HEK293 (cell line): ENCODE measurements around the gene PBX3.
A peak's percentile ranks its signal among the peaks of the same experiment; 100 is the strongest.

Experiments
- CTCF ChIA-PET: fragments of 350-600 bp; formaldehyde crosslinking; extraction: SDS; loops from one replicate; lab custom pipeline; 2021; ENCODE audit warnings: antibody characterized with exemption; lab: Yijun Ruan, JAX
- POLR2A ChIA-PET: fragments of 300-600 bp; formaldehyde crosslinking; extraction: SDS; loops from one replicate; lab custom pipeline; 2020; ENCODE audit warnings: antibody characterized with exemption, inconsistent platforms; lab: Yijun Ruan, JAX
- H3K27ac ChIP-seq: fragments of 200-500 bp; sonication (Bioruptor generic); 2 replicates; pipeline ENCODE4 v1.5.1; 2014; ENCODE audit warnings: low read depth, low read length, control low read depth, inconsistent platforms; ENCODE audit errors: extremely low read depth
- H3K36me3 ChIP-seq, 2 experiments: fragments of 200-500 bp in 1 of 2; sonication (Bioruptor generic) in 1 of 2; 1 replicate in 1 of 2; 2 replicates in 1 of 2; pipeline ENCODE4 v1.5.1; 2014 to 2017; ENCODE audit warnings: inconsistent platforms in 2 of 2, low read length in 2 of 2; ENCODE audit not compliant: control insufficient read depth in 2 of 2, insufficient read depth in 1 of 2
- H3K4me1 ChIP-seq: fragments of 200-500 bp; sonication (Bioruptor generic); 2 replicates; pipeline ENCODE4 v1.5.1; 2014; ENCODE audit warnings: mild to moderate bottlenecking, low read length, inconsistent platforms; ENCODE audit not compliant: control insufficient read depth, insufficient read depth
- H3K4me3 ChIP-seq: 2 replicates; pipeline ENCODE4 v1.5.1; 2011; ENCODE audit warnings: low read depth, mild to moderate bottlenecking, control low read depth, low read length, moderate library complexity
- H3K9me3 ChIP-seq: fragments of 200-500 bp; sonication (Bioruptor generic); 2 replicates; pipeline ENCODE4 v1.5.1; 2014; ENCODE audit warnings: low read depth, low read length, inconsistent platforms; ENCODE audit not compliant: control insufficient read depth, insufficient read depth
- EGR2 ChIP-seq: fragments of 450-650 bp; formaldehyde crosslinking; IDR thresholded peaks from 2 replicates; pipeline ENCODE4 v1.5.1; 2016; ENCODE audit warnings: low read depth, missing biosample characterization, missing genetic modification characterization
- ELK4 ChIP-seq: IDR thresholded peaks from 2 replicates; pipeline ENCODE4 v1.6.1; 2011; ENCODE audit warnings: mild to moderate bottlenecking, low read depth, low read length, borderline replicate concordance
- GLI2 ChIP-seq: fragments of 450-650 bp; formaldehyde crosslinking; IDR thresholded peaks from 2 replicates; pipeline ENCODE4; 2017; ENCODE audit warnings: missing biosample characterization, missing genetic modification characterization, low read depth, borderline replicate concordance
- HIC1 ChIP-seq: fragments of 450-650 bp; formaldehyde crosslinking; IDR thresholded peaks from 2 replicates; pipeline ENCODE4 v1.5.1; 2016; ENCODE audit warnings: missing biosample characterization, missing genetic modification characterization
- HOXA7 ChIP-seq: sonication (generic); formaldehyde crosslinking; IDR thresholded peaks from 2 replicates; pipeline ENCODE4 v1.8.1; 2022; ENCODE audit warnings: missing genetic modification reagents, borderline replicate concordance
- MEIS1 ChIP-seq: sonication (generic); formaldehyde crosslinking; IDR thresholded peaks from 2 replicates; pipeline ENCODE4 v1.8.1; 2022; ENCODE audit warnings: missing genetic modification reagents, mild to moderate bottlenecking, borderline replicate concordance
- SP2 ChIP-seq: fragments of 450-650 bp; formaldehyde crosslinking; IDR thresholded peaks from 2 replicates; pipeline ENCODE4 v1.5.1; 2016; ENCODE audit warnings: missing biosample characterization, missing genetic modification characterization
- TCF7L2 ChIP-seq: IDR thresholded peaks from 2 replicates; pipeline ENCODE4 v1.6.1; 2011; ENCODE audit warnings: low read depth, mild to moderate bottlenecking, inconsistent platforms, low read length, moderate library complexity, borderline replicate concordance
- ZBTB17 ChIP-seq: fragments of 450-650 bp; formaldehyde crosslinking; IDR thresholded peaks from 2 replicates; pipeline ENCODE4 v1.5.1; 2016; ENCODE audit warnings: missing biosample characterization, missing genetic modification characterization
- ZBTB48 ChIP-seq: fragments of 450-650 bp; formaldehyde crosslinking; IDR thresholded peaks from 2 replicates; pipeline ENCODE4 v1.5.1; 2016; ENCODE audit warnings: missing biosample characterization, missing genetic modification characterization
- ZNF114 ChIP-seq: fragments of 450-650 bp; formaldehyde crosslinking; IDR thresholded peaks from 2 replicates; pipeline ENCODE4 v1.5.0; 2017; ENCODE audit warnings: missing biosample characterization, missing genetic modification characterization
- ZNF146 ChIP-seq: fragments of 450-650 bp; formaldehyde crosslinking; IDR thresholded peaks from 2 replicates; pipeline ENCODE4 v1.5.1; 2016; ENCODE audit warnings: missing biosample characterization, missing genetic modification characterization
- ZNF169 ChIP-seq: fragments of 450-650 bp; formaldehyde crosslinking; IDR thresholded peaks from 2 replicates; pipeline ENCODE4 v1.5.1; 2016; ENCODE audit warnings: missing biosample characterization, missing genetic modification characterization
- ZNF2 ChIP-seq: fragments of 450-650 bp; formaldehyde crosslinking; IDR thresholded peaks from 2 replicates; pipeline ENCODE4 v1.5.1; 2016; ENCODE audit warnings: missing biosample characterization, missing genetic modification characterization
- ZNF202 ChIP-seq: fragments of 450-650 bp; formaldehyde crosslinking; IDR thresholded peaks from 2 replicates; pipeline ENCODE4 v1.5.1; 2016; ENCODE audit warnings: missing biosample characterization, missing genetic modification characterization, borderline replicate concordance
- ZNF211 ChIP-seq: fragments of 450-650 bp; formaldehyde crosslinking; IDR thresholded peaks from 2 replicates; pipeline ENCODE4 v1.5.1; 2016; ENCODE audit warnings: low read depth, missing biosample characterization, missing genetic modification characterization
- ZNF24 ChIP-seq: fragments of 450-650 bp; formaldehyde crosslinking; IDR thresholded peaks from 2 replicates; pipeline ENCODE4 v1.5.1; 2016; ENCODE audit warnings: missing biosample characterization, missing genetic modification characterization
- ZNF292 ChIP-seq: fragments of 450-650 bp; formaldehyde crosslinking; IDR thresholded peaks from 2 replicates; pipeline ENCODE4 v1.5.1; 2016; ENCODE audit warnings: low read depth, missing biosample characterization, missing genetic modification characterization, borderline replicate concordance
- ZNF37A ChIP-seq: fragments of 450-650 bp; IDR thresholded peaks from 2 replicates; pipeline ENCODE4 v1.5.1; 2018; ENCODE audit warnings: missing biosample characterization, missing genetic modification characterization
- ZNF433 ChIP-seq: fragments of 450-650 bp; formaldehyde crosslinking; IDR thresholded peaks from 2 replicates; pipeline ENCODE4 v1.5.1; 2016; ENCODE audit warnings: missing biosample characterization, missing genetic modification characterization, low read depth
- ZNF48 ChIP-seq: fragments of 450-650 bp; formaldehyde crosslinking; IDR thresholded peaks from 2 replicates; pipeline ENCODE4 v1.5.1; 2016; ENCODE audit warnings: missing biosample characterization, missing genetic modification characterization
- ZNF501 ChIP-seq: fragments of 450-650 bp; formaldehyde crosslinking; IDR thresholded peaks from 2 replicates; pipeline ENCODE4 v1.5.1; 2016; ENCODE audit warnings: missing biosample characterization, missing genetic modification characterization
- ZNF514 ChIP-seq: fragments of 450-650 bp; formaldehyde crosslinking; IDR thresholded peaks from 2 replicates; pipeline ENCODE4 v1.5.1; 2016; ENCODE audit warnings: missing biosample characterization, missing genetic modification characterization
- ZNF571 ChIP-seq: fragments of 450-650 bp; formaldehyde crosslinking; IDR thresholded peaks from 2 replicates; pipeline ENCODE4 v1.5.0; 2017; ENCODE audit warnings: missing biosample characterization, missing genetic modification characterization
- ZNF600 ChIP-seq: fragments of 450-650 bp; formaldehyde crosslinking; IDR thresholded peaks from 2 replicates; pipeline ENCODE4 v1.5.1; 2016; ENCODE audit warnings: missing biosample characterization, missing genetic modification characterization
- ZNF623 ChIP-seq: fragments of 450-650 bp; formaldehyde crosslinking; IDR thresholded peaks from 2 replicates; pipeline ENCODE4 v1.5.1; 2016; ENCODE audit warnings: missing biosample characterization, missing genetic modification characterization
- ZNF629 ChIP-seq: fragments of 450-650 bp; formaldehyde crosslinking; IDR thresholded peaks from 2 replicates; pipeline ENCODE4 v1.5.1; 2017; ENCODE audit warnings: missing biosample characterization, missing genetic modification characterization
- ZNF677 ChIP-seq: fragments of 450-650 bp; IDR thresholded peaks from 2 replicates; pipeline ENCODE4 v1.5.0; 2018; ENCODE audit warnings: missing biosample characterization, mild to moderate bottlenecking, missing genetic modification characterization, moderate library complexity
- ZNF776 ChIP-seq: fragments of 450-650 bp; formaldehyde crosslinking; IDR thresholded peaks from 2 replicates; pipeline ENCODE4 v1.5.0; 2017; ENCODE audit warnings: missing biosample characterization, missing genetic modification characterization, borderline replicate concordance
- ZSCAN30 ChIP-seq: fragments of 450-650 bp; IDR thresholded peaks from 2 replicates; pipeline ENCODE4 v1.5.1; 2018; ENCODE audit warnings: missing biosample characterization, mild to moderate bottlenecking, missing genetic modification characterization, moderate library complexity
- ZSCAN5A ChIP-seq: fragments of 450-650 bp; formaldehyde crosslinking; IDR thresholded peaks from 2 replicates; pipeline ENCODE4 v1.5.1; 2016; ENCODE audit warnings: missing biosample characterization, missing genetic modification characterization

Gene PBX3

GRCh38 chr9:125706651-125707471 lies 40.3 kb upstream of the PBX3 start, which contains the start of gene MAPKAP1:
TSS of gene MAPKAP1 (minus strand) at chr9:125707208. CDS start at chr9:125672574, 34,634 bp downstream.
- Histone ChIP-seq H3K4me1 (peaks cover 7% of the 10 kb centered on the region; the same call in 1 of the 2 replicates), H3K4me3 (peak within 1 kb of the TSS; percentile 93), H3K36me3 (no peaks in the 10 kb centered on the region), H3K9me3 (no peaks in the 10 kb centered on the region), H3K27ac (peak within 1 kb of the TSS; percentile 82)
- POLR2A ChIA-PET = interaction anchor here (0.6 to 2.9 kb wide), 22 partner anchors 9 to 872 kb away, joined by 3 to 21 read pairs (median 4); no protein-coding TSS in a partner anchor
- CTCF ChIA-PET = interaction anchor here (0.6 to 0.7 kb wide), 3 partner anchors 16 to 114 kb away, joined by 3 read pairs; no protein-coding TSS in a partner anchor
- TF ChIP-seq GLI2 (tag by site-specific recombination) (no peak), ZNF202 (tag by site-specific recombination) (no peak), ZNF600 (no peak), ZNF292 (tag by site-specific recombination) (no peak), ZNF2 (tag by site-specific recombination) (no peak), ZNF501 (tag by site-specific recombination) (no peak), ZBTB48 (tag by site-specific recombination) (no peak; the same call in 1 of the 2 replicates), ZNF211 (tag by site-specific recombination) (no peak), ZNF48 (tag by site-specific recombination) (no peak), EGR2 (no peak), ZNF571 (tag by site-specific recombination) (no peak), ELK4 (no peak), ZNF514 (tag by site-specific recombination) (no peak), ZNF146 (tag by site-specific recombination) (no peak), TCF7L2 (no peak), ZNF114 (tag by site-specific recombination) (no peak), ZNF37A (tag by site-specific recombination) (no peak), ZNF629 (tag by site-specific recombination) (no peak; the same call in 1 of the 2 replicates), ZSCAN5A (tag by site-specific recombination) (no peak), HOXA7 (CRISPR knock-in tag) (no peak), ZNF623 (tag by site-specific recombination) (no peak), MEIS1 (CRISPR knock-in tag) (no peak; the same call in 1 of the 2 replicates), ZSCAN30 (0 out of 2 replicates have a peak, but pooled peaks have one; percentile 29), SP2 (tag by site-specific recombination) (peak; percentile 72), ZBTB17 (tag by site-specific recombination) (peak; percentile 72), ZNF24 (tag by site-specific recombination) (no peak), HIC1 (tag by site-specific recombination) (no peak), ZNF677 (tag by site-specific recombination) (no peak), ZNF776 (tag by site-specific recombination) (no peak), ZNF169 (tag by site-specific recombination) (no peak), ZNF433 (tag by site-specific recombination) (no peak)
